HepG2 (cell line): ENCODE measurements around the gene S100P. TPM values are rescaled to one million over a fixed set of nuclear protein-coding genes. Genes with fewer than 3 reads are reported as not detected.
A peak's percentile ranks its signal among the peaks of the same experiment; 100 is the strongest.

Source experiments
- CREB3 ChIP-seq: sonication (generic); formaldehyde crosslinking; IDR thresholded peaks from 2 replicates; pipeline ENCODE4 v1.5.0; 2020; ENCODE audit warnings: missing genetic modification reagents
- ETV6 ChIP-seq: sonication (generic); formaldehyde crosslinking; conservative IDR thresholded peaks from 2 replicates; pipeline ENCODE4 v1.4.0; 2020; ENCODE audit warnings: missing genetic modification reagents
- IKZF4 ChIP-seq: sonication (generic); formaldehyde crosslinking; IDR thresholded peaks from 2 replicates; pipeline ENCODE4 v1.5.1; 2020; ENCODE audit warnings: borderline replicate concordance, mild to moderate bottlenecking, low read depth, missing genetic modification reagents; ENCODE audit errors: not compliant biosample characterization
- MAZ ChIP-seq, 2 experiments: sonication (generic) in 1 of 2; formaldehyde crosslinking in 1 of 2; IDR thresholded peaks; 2 replicates each; pipeline versions ENCODE4 v1.5.0 to v1.6.1; 2012 to 2020; ENCODE audit warnings: low read depth in 2 of 2, mild to moderate bottlenecking in 2 of 2, borderline replicate concordance in 1 of 2, improper control_type of control experiment in 1 of 2, low read length in 1 of 2, missing genetic modification reagents in 1 of 2, moderate library complexity in 1 of 2
- SIN3A ChIP-seq: IDR thresholded peaks from 2 replicates; pipeline ENCODE4 v1.6.1; 2011; ENCODE audit warnings: low read depth, mild to moderate bottlenecking, control low read depth, low read length, borderline replicate concordance
- SNRNP70 ChIP-seq: fragments of 200-400 bp; formaldehyde crosslinking; IDR thresholded peaks from 2 replicates; pipeline ENCODE4 v1.6.1; 2017; ENCODE audit warnings: mild to moderate bottlenecking, low read depth, low read length, moderate library complexity
- TCF12 ChIP-seq, 2 experiments: fragments of 450-650 bp in 1 of 2; sonication (generic) in 1 of 2; formaldehyde crosslinking in 1 of 2; IDR thresholded peaks; 2 replicates each; pipeline versions ENCODE4 v1.6.1 to v1.8.0; 2017 to 2022; ENCODE audit warnings: antibody characterized with exemption in 1 of 2, mild to moderate bottlenecking in 1 of 2, missing genetic modification reagents in 1 of 2, moderate library complexity in 1 of 2
- ZNF317 ChIP-seq: sonication (generic); formaldehyde crosslinking; IDR thresholded peaks from 2 replicates; pipeline ENCODE4 v1.5.0; 2020; ENCODE audit warnings: mild to moderate bottlenecking, missing genetic modification reagents
- ZNF337 ChIP-seq: sonication (generic); formaldehyde crosslinking; IDR thresholded peaks from 2 replicates; pipeline ENCODE4 v1.5.1; 2020; ENCODE audit warnings: missing genetic modification reagents, low read depth, mild to moderate bottlenecking, borderline replicate concordance
- ZNF660 ChIP-seq: sonication (generic); formaldehyde crosslinking; IDR thresholded peaks from 2 replicates; pipeline ENCODE4 v1.5.1; 2020; ENCODE audit warnings: mild to moderate bottlenecking, low read depth, missing genetic modification reagents, borderline replicate concordance
- polyA plus RNA-seq, 8 experiments: library from polyadenylated mRNA; depleted of rRNA in 3 of 8; stranded (reverse) in 7 of 8; unstranded in 1 of 8; fragments of >200 nt; fragmentation: Illumina TruSeq in 4 of 8; extraction: Trizol in 4 of 8; gene quantifications; 2 replicates each; pipeline versions ENCODE4 v1.2.1 to v1.2.3, GENCODE V29; 2011 to 2016; ENCODE audit warnings: low read depth in 4 of 8, missing spikeins in 1 of 8, mixed read lengths in 1 of 8; ENCODE audit not compliant: insufficient read depth in 1 of 8
- total RNA-seq, 5 experiments: library from RNA; depleted of rRNA; stranded (reverse); fragments of >200 nt; fragmentation: Illumina TruSeq; extraction: Trizol; gene quantifications; 2 replicates each; pipeline ENCODE4 v1.2.3, GENCODE V29; 2016; ENCODE audit warnings: low read depth in 1 of 5
- TF ChIP-seq, protein P1 (sequence below): sonication (generic); formaldehyde crosslinking; IDR thresholded peaks from 2 replicates; pipeline ENCODE4 v1.4.0; 2020; ENCODE audit warnings: missing genetic modification reagents, borderline replicate concordance
- TF ChIP-seq, protein P2 (sequence below): sonication (generic); formaldehyde crosslinking; IDR thresholded peaks from 2 replicates; pipeline ENCODE4; 2020; ENCODE audit warnings: missing genetic modification reagents, mild to moderate bottlenecking, borderline replicate concordance
- TF ChIP-seq, protein P3 (sequence below): sonication (generic); formaldehyde crosslinking; IDR thresholded peaks from 2 replicates; pipeline ENCODE4 v1.4.0; 2020; ENCODE audit warnings: missing genetic modification reagents
- TF ChIP-seq, protein P4 (sequence below): sonication (generic); formaldehyde crosslinking; IDR thresholded peaks from 2 replicates; pipeline ENCODE4 v1.4.0; 2020; ENCODE audit warnings: low read depth, missing genetic modification reagents

Gene S100P
- total and polyA plus RNA-seq, 2 of the 13 experiments (the other 11 are each of a cell fraction or from before 2014, with no cell fraction given): 278 to 1,649 TPM

DNA sequence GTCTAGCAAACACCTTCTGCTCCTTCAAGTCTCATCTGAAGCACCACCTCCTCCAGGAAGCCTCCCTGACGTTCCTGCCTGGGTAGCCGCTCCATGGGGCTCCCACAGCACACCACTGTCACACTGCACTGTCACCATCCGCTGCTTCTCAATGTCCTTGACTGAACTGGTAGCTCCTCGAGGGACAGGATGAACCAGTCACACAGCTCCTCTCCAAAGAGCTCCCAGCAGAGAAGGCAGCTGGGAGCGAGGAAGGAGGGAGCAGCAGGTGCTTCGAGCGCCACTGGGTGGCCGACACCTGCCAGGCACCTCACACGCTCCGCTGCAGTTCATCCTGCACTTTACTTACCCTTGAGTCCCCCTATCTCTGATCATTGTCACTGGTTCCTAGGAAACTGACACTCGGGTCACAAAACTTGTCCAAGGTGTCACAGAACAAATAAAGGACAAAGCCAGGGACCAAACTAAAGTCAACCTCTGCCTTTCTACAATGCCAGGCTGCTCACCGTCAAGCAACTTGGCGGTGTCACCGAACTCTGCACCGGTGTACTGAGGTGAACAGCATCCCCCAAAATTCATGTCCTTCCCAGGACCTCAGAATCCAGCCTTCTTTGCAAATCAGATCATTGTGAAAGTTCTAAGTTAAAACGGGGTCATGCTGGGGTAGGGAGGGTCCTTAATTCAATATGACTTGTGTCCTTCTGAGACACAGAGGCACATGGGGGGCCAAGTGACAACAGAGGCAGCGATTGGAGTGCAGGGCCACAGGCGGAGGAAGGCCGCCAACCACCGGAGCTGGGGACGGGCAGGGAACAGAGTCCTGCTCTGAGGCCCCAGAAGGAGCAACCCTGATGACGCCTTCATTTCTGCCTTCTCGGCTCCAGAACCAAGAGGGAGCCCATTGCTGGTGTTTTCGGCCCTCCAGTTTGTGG, 5.5 kb upstream of the S100P start (continued):
- TF ChIP-seq, protein P1, sequence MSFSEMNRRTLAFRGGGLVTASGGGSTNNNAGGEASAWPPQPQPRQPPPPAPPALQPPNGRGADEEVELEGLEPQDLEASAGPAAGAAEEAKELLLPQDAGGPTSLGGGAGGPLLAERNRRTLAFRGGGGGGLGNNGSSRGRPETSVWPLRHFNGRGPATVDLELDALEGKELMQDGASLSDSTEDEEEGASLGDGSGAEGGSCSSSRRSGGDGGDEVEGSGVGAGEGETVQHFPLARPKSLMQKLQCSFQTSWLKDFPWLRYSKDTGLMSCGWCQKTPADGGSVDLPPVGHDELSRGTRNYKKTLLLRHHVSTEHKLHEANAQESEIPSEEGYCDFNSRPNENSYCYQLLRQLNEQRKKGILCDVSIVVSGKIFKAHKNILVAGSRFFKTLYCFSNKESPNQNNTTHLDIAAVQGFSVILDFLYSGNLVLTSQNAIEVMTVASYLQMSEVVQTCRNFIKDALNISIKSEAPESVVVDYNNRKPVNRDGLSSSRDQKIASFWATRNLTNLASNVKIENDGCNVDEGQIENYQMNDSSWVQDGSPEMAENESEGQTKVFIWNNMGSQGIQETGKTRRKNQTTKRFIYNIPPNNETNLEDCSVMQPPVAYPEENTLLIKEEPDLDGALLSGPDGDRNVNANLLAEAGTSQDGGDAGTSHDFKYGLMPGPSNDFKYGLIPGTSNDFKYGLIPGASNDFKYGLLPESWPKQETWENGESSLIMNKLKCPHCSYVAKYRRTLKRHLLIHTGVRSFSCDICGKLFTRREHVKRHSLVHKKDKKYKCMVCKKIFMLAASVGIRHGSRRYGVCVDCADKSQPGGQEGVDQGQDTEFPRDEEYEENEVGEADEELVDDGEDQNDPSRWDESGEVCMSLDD (CRISPR knock-in tag): no peak
- TF ChIP-seq SNRNP70 (no peak), ZNF337 (no peak), CREB3 (CRISPR knock-in tag) (no peak), SIN3A (no peak), ZNF660 (CRISPR knock-in tag) (no peak), ETV6 (CRISPR knock-in tag) (no peak), IKZF4 (CRISPR knock-in tag) (no peak), ZNF317 (CRISPR knock-in tag) (no peak), MAZ (IDR thresholded peaks at IDR 0.05; ENCODE audit: borderline replicate concordance, low read depth, low read length) (0 out of 2 replicates have a peak, but pooled peaks have one; percentile 21), MAZ (CRISPR knock-in tag; IDR thresholded peaks at IDR 0.05; ENCODE audit: low read depth) (no peak), TCF12 (IDR thresholded peaks at IDR 0.05) (no peak), TCF12 (CRISPR knock-in tag; IDR thresholded peaks at IDR 0.05) (no peak)
- TF ChIP-seq, protein P2, sequence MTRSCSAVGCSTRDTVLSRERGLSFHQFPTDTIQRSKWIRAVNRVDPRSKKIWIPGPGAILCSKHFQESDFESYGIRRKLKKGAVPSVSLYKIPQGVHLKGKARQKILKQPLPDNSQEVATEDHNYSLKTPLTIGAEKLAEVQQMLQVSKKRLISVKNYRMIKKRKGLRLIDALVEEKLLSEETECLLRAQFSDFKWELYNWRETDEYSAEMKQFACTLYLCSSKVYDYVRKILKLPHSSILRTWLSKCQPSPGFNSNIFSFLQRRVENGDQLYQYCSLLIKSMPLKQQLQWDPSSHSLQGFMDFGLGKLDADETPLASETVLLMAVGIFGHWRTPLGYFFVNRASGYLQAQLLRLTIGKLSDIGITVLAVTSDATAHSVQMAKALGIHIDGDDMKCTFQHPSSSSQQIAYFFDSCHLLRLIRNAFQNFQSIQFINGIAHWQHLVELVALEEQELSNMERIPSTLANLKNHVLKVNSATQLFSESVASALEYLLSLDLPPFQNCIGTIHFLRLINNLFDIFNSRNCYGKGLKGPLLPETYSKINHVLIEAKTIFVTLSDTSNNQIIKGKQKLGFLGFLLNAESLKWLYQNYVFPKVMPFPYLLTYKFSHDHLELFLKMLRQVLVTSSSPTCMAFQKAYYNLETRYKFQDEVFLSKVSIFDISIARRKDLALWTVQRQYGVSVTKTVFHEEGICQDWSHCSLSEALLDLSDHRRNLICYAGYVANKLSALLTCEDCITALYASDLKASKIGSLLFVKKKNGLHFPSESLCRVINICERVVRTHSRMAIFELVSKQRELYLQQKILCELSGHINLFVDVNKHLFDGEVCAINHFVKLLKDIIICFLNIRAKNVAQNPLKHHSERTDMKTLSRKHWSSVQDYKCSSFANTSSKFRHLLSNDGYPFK (CRISPR knock-in tag): no peak
- TF ChIP-seq, protein P3, sequence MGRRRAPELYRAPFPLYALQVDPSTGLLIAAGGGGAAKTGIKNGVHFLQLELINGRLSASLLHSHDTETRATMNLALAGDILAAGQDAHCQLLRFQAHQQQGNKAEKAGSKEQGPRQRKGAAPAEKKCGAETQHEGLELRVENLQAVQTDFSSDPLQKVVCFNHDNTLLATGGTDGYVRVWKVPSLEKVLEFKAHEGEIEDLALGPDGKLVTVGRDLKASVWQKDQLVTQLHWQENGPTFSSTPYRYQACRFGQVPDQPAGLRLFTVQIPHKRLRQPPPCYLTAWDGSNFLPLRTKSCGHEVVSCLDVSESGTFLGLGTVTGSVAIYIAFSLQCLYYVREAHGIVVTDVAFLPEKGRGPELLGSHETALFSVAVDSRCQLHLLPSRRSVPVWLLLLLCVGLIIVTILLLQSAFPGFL (CRISPR knock-in tag): no peak
- TF ChIP-seq, protein P4, sequence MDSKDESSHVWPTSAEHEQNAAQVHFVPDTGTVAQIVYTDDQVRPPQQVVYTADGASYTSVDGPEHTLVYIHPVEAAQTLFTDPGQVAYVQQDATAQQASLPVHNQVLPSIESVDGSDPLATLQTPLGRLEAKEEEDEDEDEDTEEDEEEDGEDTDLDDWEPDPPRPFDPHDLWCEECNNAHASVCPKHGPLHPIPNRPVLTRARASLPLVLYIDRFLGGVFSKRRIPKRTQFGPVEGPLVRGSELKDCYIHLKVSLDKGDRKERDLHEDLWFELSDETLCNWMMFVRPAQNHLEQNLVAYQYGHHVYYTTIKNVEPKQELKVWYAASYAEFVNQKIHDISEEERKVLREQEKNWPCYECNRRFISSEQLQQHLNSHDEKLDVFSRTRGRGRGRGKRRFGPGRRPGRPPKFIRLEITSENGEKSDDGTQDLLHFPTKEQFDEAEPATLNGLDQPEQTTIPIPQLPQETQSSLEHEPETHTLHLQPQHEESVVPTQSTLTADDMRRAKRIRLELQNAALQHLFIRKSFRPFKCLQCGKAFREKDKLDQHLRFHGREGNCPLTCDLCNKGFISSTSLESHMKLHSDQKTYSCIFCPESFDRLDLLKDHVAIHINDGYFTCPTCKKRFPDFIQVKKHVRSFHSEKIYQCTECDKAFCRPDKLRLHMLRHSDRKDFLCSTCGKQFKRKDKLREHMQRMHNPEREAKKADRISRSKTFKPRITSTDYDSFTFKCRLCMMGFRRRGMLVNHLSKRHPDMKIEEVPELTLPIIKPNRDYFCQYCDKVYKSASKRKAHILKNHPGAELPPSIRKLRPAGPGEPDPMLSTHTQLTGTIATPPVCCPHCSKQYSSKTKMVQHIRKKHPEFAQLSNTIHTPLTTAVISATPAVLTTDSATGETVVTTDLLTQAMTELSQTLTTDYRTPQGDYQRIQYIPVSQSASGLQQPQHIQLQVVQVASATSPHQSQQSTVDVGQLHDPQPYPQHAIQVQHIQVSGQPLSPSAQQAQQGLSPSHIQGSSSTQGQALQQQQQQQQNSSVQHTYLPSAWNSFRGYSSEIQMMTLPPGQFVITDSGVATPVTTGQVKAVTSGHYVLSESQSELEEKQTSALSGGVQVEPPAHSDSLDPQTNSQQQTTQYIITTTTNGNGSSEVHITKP (CRISPR knock-in tag): peak; percentile 8; the same call in 1 of the 2 replicates
